HepG2 (cell line): ENCODE data around the gene DROSHA. TPM values are rescaled to one million over a fixed set of nuclear protein-coding genes. Genes with fewer than 3 reads are reported as not detected.

Experiments
- ATAC-seq: fragments of 200-7000 bp; cut with Tn5 transposase; 3 replicates; pipeline ENCODE4 v1.9.1; 2020; ENCODE audit warnings: mild to moderate bottlenecking, moderate library complexity
- BruUV-seq: library from RNA; stranded (reverse); fragments of 400-500 nt; replicated peaks from 2 replicates; lab custom pipeline; 2021; lab: Mats Ljungman, UMichigan
- CTCF ChIA-PET: fragments of 300-600 bp; formaldehyde crosslinking; extraction: SDS; loops from one replicate; lab custom pipeline; 2021; ENCODE audit warnings: low total read pairs, inconsistent platforms, low intra/inter-chr PET ratio; lab: Yijun Ruan, JAX
- POLR2A ChIA-PET: fragments of 350-600 bp; sonication (Branson Sonifier 250); formaldehyde crosslinking; loops from one replicate; lab custom pipeline; 2020; ENCODE audit warnings: antibody characterized with exemption, inconsistent platforms; lab: Yijun Ruan, JAX
- DNase-seq: peaks from one replicate; pipeline ENCODE4 v3.0.0-alpha.2; 2015; ENCODE audit warnings: low spot score
- FAIRE-seq: peaks from 3 replicates; lab custom pipeline; 2011; peaks lifted over from hg19 to GRCh38; lab: Jason Lieb, UNC
- H2AFZ ChIP-seq: one replicate; pipeline ENCODE4 v1.6.1; 2011; ENCODE audit warnings: low read length, inconsistent platforms
- H3K27ac ChIP-seq: fragments of 300-600 bp; 3 replicates; pipeline ENCODE4 v1.8.0; 2011; ENCODE audit warnings: mixed run types, mild to moderate bottlenecking, mixed read lengths, low read length, inconsistent platforms; ENCODE audit not compliant: insufficient read depth; ENCODE audit errors: extremely low read length
- H3K27me3 ChIP-seq, 2 experiments: fragments of 200-600 bp in 1 of 2; 2 replicates in 1 of 2; 3 replicates in 1 of 2; pipeline versions ENCODE4 v1.6.0 to v1.8.0; 2011; ENCODE audit warnings: low read length in 2 of 2, mild to moderate bottlenecking in 2 of 2, moderate library complexity in 2 of 2, inconsistent platforms in 1 of 2; ENCODE audit not compliant: insufficient read depth in 2 of 2, control insufficient read depth in 1 of 2
- H3K36me3 ChIP-seq, 2 experiments: fragments of 200-600 bp in 1 of 2; replicated peaks in 1 of 2; 2 replicates in 1 of 2; 3 replicates in 1 of 2; pipeline versions ENCODE4 v1.5.1 to v1.8.0; 2011; ENCODE audit warnings: low read length in 2 of 2, inconsistent platforms in 1 of 2; ENCODE audit not compliant: insufficient read depth in 2 of 2, control insufficient read depth in 1 of 2
- H3K4me1 ChIP-seq: 2 replicates; pipeline ENCODE4 v1.5.1; 2012; ENCODE audit warnings: low read length, inconsistent platforms; ENCODE audit not compliant: insufficient read depth
- H3K4me2 ChIP-seq: 2 replicates; pipeline ENCODE4 v1.6.0; 2011; ENCODE audit warnings: low read depth, low read length, inconsistent platforms
- H3K4me3 ChIP-seq, 3 experiments: fragments of 200-600 bp in 1 of 3; sonication (generic), shearing (Covaris generic) in 1 of 3; replicated peaks in 1 of 3; 2 replicates each; pipeline ENCODE4 v1.5.1; 2011 to 2016; ENCODE audit warnings: low read length in 3 of 3, inconsistent platforms in 2 of 3, low read depth in 2 of 3, mild to moderate bottlenecking in 2 of 3, control low read depth in 1 of 3, mixed read lengths in 1 of 3; ENCODE audit not compliant: insufficient read depth in 1 of 3
- H3K79me2 ChIP-seq: one replicate; pipeline ENCODE4 v1.6.1; 2011; ENCODE audit warnings: low read length, inconsistent platforms; ENCODE audit not compliant: insufficient read depth
- H3K9ac ChIP-seq: 2 replicates; pipeline ENCODE4 v1.6.0; 2011; ENCODE audit warnings: mild to moderate bottlenecking, low read depth, low read length, inconsistent platforms; ENCODE audit not compliant: insufficient read depth
- H3K9me3 ChIP-seq: 2 replicates; pipeline ENCODE4 v1.5.1; 2012; ENCODE audit warnings: mild to moderate bottlenecking, low read length
- H4K20me1 ChIP-seq: 2 replicates; pipeline ENCODE4 v1.6.0; 2011; ENCODE audit warnings: inconsistent platforms, mild to moderate bottlenecking, low read length, moderate library complexity; ENCODE audit not compliant: insufficient read depth
- FOSL2 ChIP-seq: sonication (generic); formaldehyde crosslinking; IDR thresholded peaks from 2 replicates; pipeline ENCODE4 v1.4.0; 2020; ENCODE audit warnings: missing genetic modification reagents
- FOXP1 ChIP-seq, 2 experiments: fragments of 450-650 bp in 1 of 2; IDR thresholded peaks; 2 replicates each; pipeline ENCODE4 v1.6.1; 2017 to 2018; ENCODE audit warnings: antibody characterized with exemption in 1 of 2
- KAT8 ChIP-seq: IDR thresholded peaks from 2 replicates; pipeline ENCODE4 v1.6.1; 2016; ENCODE audit warnings: missing genetic modification reagents, missing compliant biosample characterization
- NFIB ChIP-seq: sonication (generic); formaldehyde crosslinking; IDR thresholded peaks from 2 replicates; pipeline ENCODE4 v1.9.0; 2021; ENCODE audit warnings: missing genetic modification reagents, mild to moderate bottlenecking, borderline replicate concordance
- SALL2 ChIP-seq: sonication (generic); formaldehyde crosslinking; IDR thresholded peaks from 2 replicates; pipeline ENCODE4 v1.8.1; 2023; ENCODE audit warnings: mild to moderate bottlenecking, missing genetic modification reagents, inconsistent platforms
- SOX13 ChIP-seq, 3 experiments: fragments of 450-650 bp in 1 of 3; sonication (generic) in 1 of 3; formaldehyde crosslinking in 1 of 3; IDR thresholded peaks in 2 of 3; conservative IDR thresholded peaks in 1 of 3; 2 replicates each; pipeline versions ENCODE4 v1.5.0 to v1.6.1; 2016 to 2020; ENCODE audit warnings: antibody characterized with exemption in 1 of 3, mild to moderate bottlenecking in 1 of 3, missing compliant biosample characterization in 1 of 3, missing genetic modification reagents in 1 of 3, moderate library complexity in 1 of 3
- ZNF713 ChIP-seq: sonication (generic); formaldehyde crosslinking; IDR thresholded peaks from 2 replicates; pipeline ENCODE4 v1.4.0; 2020; ENCODE audit warnings: mild to moderate bottlenecking, missing genetic modification reagents
- ZNF772 ChIP-seq: sonication (generic); formaldehyde crosslinking; IDR thresholded peaks from 2 replicates; pipeline ENCODE4 v1.5.0; 2020; ENCODE audit warnings: mild to moderate bottlenecking, missing genetic modification reagents
- ZNF883 ChIP-seq: sonication (generic); formaldehyde crosslinking; IDR thresholded peaks from 2 replicates; pipeline ENCODE4 v1.5.1; 2020; ENCODE audit warnings: mild to moderate bottlenecking, missing genetic modification reagents; ENCODE audit errors: not compliant biosample characterization
- WGBS: methylation state at CpG from one replicate; pipeline ENCODE4 v1.1.6; 2017; ENCODE audit warnings: low lambda C conversion rate; 5-methylcytosine and 5-hydroxymethylcytosine counted together
- in situ Hi-C: cut with HindIII; loops from 2 replicates; pipeline ENCODE4 v1.10.0; 2017; ENCODE audit warnings: low pct_unique_long_range_greater_than_20kb; ENCODE audit not compliant: extremely low pct_ligation_motif_present
- intact Hi-C: fragments of 100-400 bp; cut with micrococcal nuclease; formaldehyde crosslinking; loops from one replicate; pipeline ENCODE4 v1.10.0; 2022; ENCODE audit not compliant: unreplicated experiment
- polyA plus RNA-seq, 8 experiments: library from polyadenylated mRNA; depleted of rRNA in 3 of 8; stranded (reverse) in 7 of 8; unstranded in 1 of 8; fragments of >200 nt; fragmentation: Illumina TruSeq in 4 of 8; extraction: Trizol in 4 of 8; gene quantifications; 2 replicates each; pipeline versions ENCODE4 v1.2.1 to v1.2.3, GENCODE V29; 2011 to 2016; ENCODE audit warnings: low read depth in 4 of 8, missing spikeins in 1 of 8, mixed read lengths in 1 of 8; ENCODE audit not compliant: insufficient read depth in 1 of 8
- total RNA-seq, 5 experiments: library from RNA; depleted of rRNA; stranded (reverse); fragments of >200 nt; fragmentation: Illumina TruSeq; extraction: Trizol; gene quantifications; 2 replicates each; pipeline ENCODE4 v1.2.3, GENCODE V29; 2016; ENCODE audit warnings: low read depth in 1 of 5
- TF ChIP-seq, protein P1 (sequence below): sonication (generic); formaldehyde crosslinking; conservative IDR thresholded peaks from 2 replicates; pipeline ENCODE4 v1.4.0; 2020; ENCODE audit warnings: missing genetic modification reagents
- TF ChIP-seq, protein P2 (sequence below): sonication (generic); formaldehyde crosslinking; conservative IDR thresholded peaks from 2 replicates; pipeline ENCODE4 v1.4.0; 2020; ENCODE audit warnings: missing genetic modification reagents
- TF ChIP-seq, protein P3 (sequence below): sonication (generic); formaldehyde crosslinking; IDR thresholded peaks from 2 replicates; pipeline ENCODE4 v1.4.0; 2020; ENCODE audit warnings: mild to moderate bottlenecking, missing genetic modification reagents

The DROSHA gene
- total and polyA plus RNA-seq, 2 of the 13 experiments (the other 11 are each of a cell fraction or from before 2014, with no cell fraction given) = 22.3 to 29.4 TPM

DNA sequence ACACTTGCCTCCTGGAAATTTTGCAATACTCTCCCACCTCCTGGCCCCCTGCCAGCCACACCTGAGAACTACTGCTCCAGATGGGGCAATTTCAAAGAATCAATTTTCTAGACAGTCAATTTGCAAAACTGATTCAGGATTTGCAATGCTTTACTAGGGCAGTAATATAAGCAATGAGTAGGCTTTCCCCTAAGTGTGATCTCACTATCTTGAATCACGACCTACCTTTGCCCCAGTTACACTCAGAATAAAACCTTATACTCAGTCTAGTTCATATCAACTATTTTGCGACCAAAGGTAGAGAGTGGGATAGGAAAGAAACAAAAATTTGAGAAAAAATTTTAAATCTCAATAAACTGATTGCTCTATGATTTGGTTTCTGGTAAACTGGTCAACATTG is 54.4 kb downstream of the DROSHA start (continued):
- TF ChIP-seq SOX13 (IDR thresholded peaks at IDR 0.05) (no peak), SOX13 (CRISPR knock-in tag; conservative IDR thresholded peaks at IDR 0.05 in 1 of 2, IDR thresholded peaks at IDR 0.05 in 1 of 2) (no peak), NFIB (CRISPR knock-in tag) (no peak), SALL2 (CRISPR knock-in tag) (no peak)
- TF ChIP-seq, protein P1, sequence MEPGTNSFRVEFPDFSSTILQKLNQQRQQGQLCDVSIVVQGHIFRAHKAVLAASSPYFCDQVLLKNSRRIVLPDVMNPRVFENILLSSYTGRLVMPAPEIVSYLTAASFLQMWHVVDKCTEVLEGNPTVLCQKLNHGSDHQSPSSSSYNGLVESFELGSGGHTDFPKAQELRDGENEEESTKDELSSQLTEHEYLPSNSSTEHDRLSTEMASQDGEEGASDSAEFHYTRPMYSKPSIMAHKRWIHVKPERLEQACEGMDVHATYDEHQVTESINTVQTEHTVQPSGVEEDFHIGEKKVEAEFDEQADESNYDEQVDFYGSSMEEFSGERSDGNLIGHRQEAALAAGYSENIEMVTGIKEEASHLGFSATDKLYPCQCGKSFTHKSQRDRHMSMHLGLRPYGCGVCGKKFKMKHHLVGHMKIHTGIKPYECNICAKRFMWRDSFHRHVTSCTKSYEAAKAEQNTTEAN (CRISPR knock-in tag) = no peak

DNA sequence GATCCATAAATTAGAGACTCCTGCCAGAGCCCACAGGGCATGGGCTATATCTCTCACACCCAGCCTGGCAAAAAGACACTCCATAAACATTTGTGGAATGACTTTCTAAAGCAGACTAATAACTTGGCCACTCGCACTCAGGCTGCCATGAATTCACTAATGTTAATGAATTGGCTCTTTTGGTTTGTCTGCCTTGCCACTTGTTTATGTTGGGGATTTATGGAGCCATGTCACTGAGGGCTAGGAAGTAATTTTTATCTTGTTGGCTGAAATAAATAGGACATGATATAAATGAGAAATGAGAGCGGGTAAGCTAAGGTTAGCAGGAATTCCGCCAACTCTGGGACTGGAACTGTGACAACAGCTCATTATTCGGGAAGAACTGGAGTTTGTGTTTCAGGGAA is 55.2 kb downstream of the DROSHA start:
- H3K36me3 ChIP-seq = peaks cover 4 to 23% of the 10 kb centered on the region in 2 experiments
- H3K27ac ChIP-seq = no peak overlapping the region
- H4K20me1 ChIP-seq = no peaks in the 10 kb centered on the region
- in situ Hi-C loops = no loop called here
- no peak overlapping the region for H3K9ac ChIP-seq
- no peaks in the 10 kb centered on the region for H3K27me3 ChIP-seq
- H3K4me2 ChIP-seq = no peak overlapping the region
- ATAC-seq (no peak), FAIRE-seq (no peak), DNase-seq (no peak)
- no peak overlapping the region for H3K4me3 ChIP-seq
- no peaks in the 10 kb centered on the region for H3K79me2 ChIP-seq
- TF ChIP-seq, protein P2, sequence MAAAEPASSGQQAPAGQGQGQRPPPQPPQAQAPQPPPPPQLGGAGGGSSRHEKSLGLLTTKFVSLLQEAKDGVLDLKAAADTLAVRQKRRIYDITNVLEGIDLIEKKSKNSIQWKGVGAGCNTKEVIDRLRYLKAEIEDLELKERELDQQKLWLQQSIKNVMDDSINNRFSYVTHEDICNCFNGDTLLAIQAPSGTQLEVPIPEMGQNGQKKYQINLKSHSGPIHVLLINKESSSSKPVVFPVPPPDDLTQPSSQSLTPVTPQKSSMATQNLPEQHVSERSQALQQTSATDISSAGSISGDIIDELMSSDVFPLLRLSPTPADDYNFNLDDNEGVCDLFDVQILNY (CRISPR knock-in tag) = no peak
- no peak for TF ChIP-seq FOXP1 (IDR thresholded peaks at IDR 0.05)
- no peak for TF ChIP-seq FOXP1 (CRISPR knock-in tag; IDR thresholded peaks at IDR 0.05)
- TF ChIP-seq, protein P3, sequence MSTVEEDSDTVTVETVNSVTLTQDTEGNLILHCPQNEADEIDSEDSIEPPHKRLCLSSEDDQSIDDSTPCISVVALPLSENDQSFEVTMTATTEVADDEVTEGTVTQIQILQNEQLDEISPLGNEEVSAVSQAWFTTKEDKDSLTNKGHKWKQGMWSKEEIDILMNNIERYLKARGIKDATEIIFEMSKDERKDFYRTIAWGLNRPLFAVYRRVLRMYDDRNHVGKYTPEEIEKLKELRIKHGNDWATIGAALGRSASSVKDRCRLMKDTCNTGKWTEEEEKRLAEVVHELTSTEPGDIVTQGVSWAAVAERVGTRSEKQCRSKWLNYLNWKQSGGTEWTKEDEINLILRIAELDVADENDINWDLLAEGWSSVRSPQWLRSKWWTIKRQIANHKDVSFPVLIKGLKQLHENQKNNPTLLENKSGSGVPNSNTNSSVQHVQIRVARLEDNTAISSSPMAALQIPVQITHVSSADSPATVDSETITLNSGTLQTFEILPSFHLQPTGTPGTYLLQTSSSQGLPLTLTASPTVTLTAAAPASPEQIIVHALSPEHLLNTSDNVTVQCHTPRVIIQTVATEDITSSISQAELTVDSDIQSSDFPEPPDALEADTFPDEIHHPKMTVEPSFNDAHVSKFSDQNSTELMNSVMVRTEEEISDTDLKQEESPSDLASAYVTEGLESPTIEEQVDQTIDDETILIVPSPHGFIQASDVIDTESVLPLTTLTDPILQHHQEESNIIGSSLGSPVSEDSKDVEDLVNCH (CRISPR knock-in tag) = no peak
- no peak for TF ChIP-seq ZNF883 (CRISPR knock-in tag)
- no peak for TF ChIP-seq KAT8 (CRISPR knock-in tag)
- no peak for TF ChIP-seq FOSL2 (CRISPR knock-in tag)
- TF ChIP-seq ZNF713 (CRISPR knock-in tag) = no peak
- no peak for TF ChIP-seq ZNF772 (CRISPR knock-in tag)
- no peaks in the 10 kb centered on the region for H3K9me3 ChIP-seq
- no peaks in the 10 kb centered on the region for H3K4me1 ChIP-seq
- ChIA-PET CTCF (no interaction called here), POLR2A (no interaction called here)
- WGBS = 98% methylated on average over 4 of the region's 4 CpGs
- intact Hi-C loops = no loop called here
- no peak overlapping the region for H2AFZ ChIP-seq
- no TSS peak for BruUV-seq
